ENCODE results near the gene SLC39A11. TPM values are rescaled to one million over a fixed set of nuclear protein-coding genes. Genes with fewer than 3 reads are reported as not detected.

Gene SLC39A11
- total and polyA plus RNA-seq, 8 donors: 5.2 to 62.0 (median 12.9) TPM

DNA sequence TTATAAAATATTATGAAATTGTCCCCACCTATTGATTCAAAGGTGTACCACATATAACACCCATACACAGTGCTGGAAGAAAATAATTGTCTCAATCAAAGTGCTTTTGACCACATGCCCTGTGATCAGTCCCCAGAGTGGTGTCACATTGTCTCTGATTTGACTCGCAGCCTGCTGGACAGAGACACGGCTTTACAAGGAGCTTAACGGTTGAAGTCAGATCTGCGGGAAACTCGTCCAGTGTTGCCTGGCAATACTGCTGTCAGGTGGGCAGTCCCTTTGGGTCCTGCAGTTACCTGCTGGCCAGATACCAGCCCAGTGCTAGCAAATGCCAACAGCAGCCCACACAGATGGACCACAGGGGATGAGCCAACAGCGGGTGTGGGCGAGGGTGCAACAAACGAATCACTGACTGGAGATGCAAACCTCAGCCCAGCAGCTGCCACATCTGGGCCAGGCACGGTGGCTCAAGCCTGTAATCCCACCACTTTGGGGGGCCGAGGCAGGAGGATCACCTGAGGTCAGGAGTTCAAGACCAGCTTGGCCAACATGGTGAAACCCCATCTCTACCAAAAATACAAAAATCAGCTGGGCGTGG, 46.2 kb upstream of the SLC39A11 start:
- Histone ChIP-seq H3K27me3 (peaks cover 0 to 12% (median 0%) of the 10 kb centered on the region in 3 donors), H3K4me1 (no peaks in the 10 kb centered on the region), H3K27ac (no peak overlapping the region), H3K9me3 (no peaks in the 10 kb centered on the region), H3K36me3 (no peaks in the 10 kb centered on the region), H3K4me3 (no peak overlapping the region)
- intact Hi-C loops (cut with DNase I; ENCODE audit: low total_unique reads): no loop called here
- WGBS, 5 donors: 55 to 65% (median 62%) methylated on average over 8 to 11 of the region's 11 CpGs
- TF ChIP-seq POLR2A (IDR thresholded peaks at IDR 0.05) (no peak), POLR2AphosphoS5 (IDR thresholded peaks at IDR 0.05) (no peak), EP300 (IDR thresholded peaks at IDR 0.05) (no peak)
- TF ChIP-seq, protein P1, sequence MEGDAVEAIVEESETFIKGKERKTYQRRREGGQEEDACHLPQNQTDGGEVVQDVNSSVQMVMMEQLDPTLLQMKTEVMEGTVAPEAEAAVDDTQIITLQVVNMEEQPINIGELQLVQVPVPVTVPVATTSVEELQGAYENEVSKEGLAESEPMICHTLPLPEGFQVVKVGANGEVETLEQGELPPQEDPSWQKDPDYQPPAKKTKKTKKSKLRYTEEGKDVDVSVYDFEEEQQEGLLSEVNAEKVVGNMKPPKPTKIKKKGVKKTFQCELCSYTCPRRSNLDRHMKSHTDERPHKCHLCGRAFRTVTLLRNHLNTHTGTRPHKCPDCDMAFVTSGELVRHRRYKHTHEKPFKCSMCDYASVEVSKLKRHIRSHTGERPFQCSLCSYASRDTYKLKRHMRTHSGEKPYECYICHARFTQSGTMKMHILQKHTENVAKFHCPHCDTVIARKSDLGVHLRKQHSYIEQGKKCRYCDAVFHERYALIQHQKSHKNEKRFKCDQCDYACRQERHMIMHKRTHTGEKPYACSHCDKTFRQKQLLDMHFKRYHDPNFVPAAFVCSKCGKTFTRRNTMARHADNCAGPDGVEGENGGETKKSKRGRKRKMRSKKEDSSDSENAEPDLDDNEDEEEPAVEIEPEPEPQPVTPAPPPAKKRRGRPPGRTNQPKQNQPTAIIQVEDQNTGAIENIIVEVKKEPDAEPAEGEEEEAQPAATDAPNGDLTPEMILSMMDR (IDR thresholded peaks at IDR 0.05): no peak
- peak in 1 of 2 donors; percentile 58 for DNase-seq

- H3K27ac ChIP-seq: no peak overlapping the region
- H3K4me3 ChIP-seq: no peak overlapping the region
- H3K27me3 ChIP-seq: peaks cover 0 to 12% (median 0%) of the 10 kb centered on the region in 3 donors
- no peaks in the 10 kb centered on the region for H3K36me3 ChIP-seq
- H3K9me3 ChIP-seq: no peaks in the 10 kb centered on the region
- no peak for DNase-seq
- intact Hi-C loops (cut with DNase I; ENCODE audit: low total_unique reads): no loop called here
- WGBS, 5 donors: 85 to 94% (median 91%) methylated on average over 2 of the region's 2 CpGs
- TF ChIP-seq POLR2A (IDR thresholded peaks at IDR 0.05): no peak
- no peak for TF ChIP-seq POLR2AphosphoS5 (IDR thresholded peaks at IDR 0.05)
- TF ChIP-seq, protein P1 (IDR thresholded peaks at IDR 0.05): no peak
- TF ChIP-seq EP300 (IDR thresholded peaks at IDR 0.05): no peak
- no peaks in the 10 kb centered on the region for H3K4me1 ChIP-seq
These were observed 44.9 kb upstream of the SLC39A11 start for GRCh38 chr17:73137376-73137775.

- 78 to 90% (median 88%) methylated on average over 4 of the region's 4 CpGs for WGBS, 5 donors
- no peaks in the 10 kb centered on the region for H3K36me3 ChIP-seq
- DNase-seq: no peak
- H3K27me3 ChIP-seq: peaks cover 0 to 4% (median 0%) of the 10 kb centered on the region in 3 donors
- H3K9me3 ChIP-seq: no peaks in the 10 kb centered on the region
- TF ChIP-seq POLR2AphosphoS5 (IDR thresholded peaks at IDR 0.05) (no peak), POLR2A (IDR thresholded peaks at IDR 0.05) (no peak), EP300 (IDR thresholded peaks at IDR 0.05) (no peak)
- TF ChIP-seq, protein P1 (IDR thresholded peaks at IDR 0.05): no peak
- no peak overlapping the region for H3K4me3 ChIP-seq
- H3K4me1 ChIP-seq: no peaks in the 10 kb centered on the region
- intact Hi-C loops (cut with DNase I; ENCODE audit: low total_unique reads): no loop called here
- H3K27ac ChIP-seq: no peak overlapping the region
These were observed 43.3 kb upstream of the SLC39A11 start for GRCh38 chr17:73135766-73136165.

DNA sequence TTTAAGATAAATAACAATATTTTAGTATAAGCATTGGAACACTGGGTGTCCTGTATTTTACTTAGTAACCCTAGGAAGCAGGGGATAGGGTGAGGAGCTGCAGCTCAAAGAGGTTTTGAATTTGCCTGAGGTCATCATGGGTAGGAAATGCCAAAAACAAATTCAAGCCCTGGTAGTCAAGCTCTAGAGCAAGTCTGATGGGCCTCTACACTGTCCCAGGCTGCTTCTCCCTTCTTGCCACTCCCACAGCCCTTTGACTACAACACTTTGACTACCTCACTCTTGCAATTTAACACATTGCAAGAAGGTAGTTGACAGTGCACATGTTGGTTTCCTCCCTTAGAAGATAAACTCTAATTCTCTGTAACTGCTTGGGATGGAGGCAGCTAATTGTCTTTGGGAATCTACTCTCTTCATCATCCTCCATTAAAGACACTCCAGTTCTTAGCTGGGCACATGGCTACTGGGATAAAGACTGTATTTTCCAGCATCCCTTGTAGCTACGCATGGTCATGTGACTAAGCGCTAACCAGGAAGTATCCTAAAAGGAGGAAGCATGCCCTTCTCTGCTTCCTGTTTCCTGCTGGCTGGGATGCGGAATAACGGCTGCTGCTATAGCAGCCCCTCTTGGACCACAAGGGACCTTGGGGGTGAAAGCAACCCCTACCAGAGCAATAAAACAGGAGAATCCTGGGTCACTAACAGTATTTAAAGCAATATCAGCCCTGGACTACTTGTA, 41.6 kb upstream of the SLC39A11 start:
- DNase-seq: no peak
- H3K36me3 ChIP-seq: no peaks in the 10 kb centered on the region
- no peaks in the 10 kb centered on the region for H3K4me1 ChIP-seq
- intact Hi-C loops (cut with DNase I; ENCODE audit: low total_unique reads): no loop called here
- no peaks in the 10 kb centered on the region for H3K9me3 ChIP-seq
- WGBS, 5 donors: 45 to 71% (median 60%) methylated on average over 4 of the region's 4 CpGs
- H3K4me3 ChIP-seq: no peak overlapping the region
- no peak overlapping the region for H3K27ac ChIP-seq
- TF ChIP-seq POLR2AphosphoS5 (IDR thresholded peaks at IDR 0.05) (no peak), POLR2A (IDR thresholded peaks at IDR 0.05) (no peak), EP300 (IDR thresholded peaks at IDR 0.05) (no peak)
- TF ChIP-seq, protein P1 (IDR thresholded peaks at IDR 0.05): no peak
- no peaks in the 10 kb centered on the region for H3K27me3 ChIP-seq
